H9 (cell line): ENCODE results near the gene CCDC69. TPM values are rescaled to one million over a fixed set of nuclear protein-coding genes. Genes with fewer than 3 reads are reported as not detected.
"Not testable (repeated sequence)": the region's sequence is repeated elsewhere in the genome, so short reads cannot be mapped to it uniquely, and the experiment has no call there.

Source experiments
- DNase-seq: peaks from one replicate; pipeline ENCODE4 v3.0.0-alpha.2; 2017
- H2AFZ ChIP-seq: one replicate; pipeline ENCODE4 v1.6.1; 2013; ENCODE audit warnings: mild to moderate bottlenecking, low read length, control low read depth, moderate library complexity
- H2AK5ac ChIP-seq: 2 replicates; pipeline ENCODE4 v1.6.1; 2013; ENCODE audit warnings: low read length, control low read depth, mixed read lengths; ENCODE audit not compliant: insufficient read length
- H2BK120ac ChIP-seq: one replicate; pipeline ENCODE4 v1.6.1; 2013; ENCODE audit warnings: low read depth, mild to moderate bottlenecking, low read length, control low read depth, inconsistent platforms; ENCODE audit not compliant: poor library complexity, severe bottlenecking
- H2BK12ac ChIP-seq: 2 replicates; pipeline ENCODE4 v1.6.1; 2013; ENCODE audit warnings: low read length, control low read depth, mixed read lengths, low read depth; ENCODE audit not compliant: insufficient read length
- H2BK15ac ChIP-seq: 2 replicates; pipeline ENCODE4 v1.6.1; 2013; ENCODE audit warnings: low read depth, low read length, control low read depth
- H2BK20ac ChIP-seq: one replicate; pipeline ENCODE4 v1.6.1; 2013; ENCODE audit warnings: low read depth, mild to moderate bottlenecking, low read length, control low read depth, inconsistent platforms; ENCODE audit not compliant: poor library complexity, severe bottlenecking
- H2BK5ac ChIP-seq: 2 replicates; pipeline ENCODE4 v1.6.1; 2013; ENCODE audit warnings: low read length, control low read depth, mixed read lengths; ENCODE audit not compliant: insufficient read length
- H3K14ac ChIP-seq: 2 replicates; pipeline ENCODE4 v1.6.1; 2013; ENCODE audit warnings: low read length, control low read depth; ENCODE audit not compliant: insufficient read depth
- H3K18ac ChIP-seq: 2 replicates; pipeline ENCODE4 v1.6.1; 2013; ENCODE audit warnings: low read depth, mild to moderate bottlenecking, mixed read lengths, low read length, control low read depth; ENCODE audit not compliant: insufficient read length
- H3K23ac ChIP-seq: 2 replicates; pipeline ENCODE4 v1.6.1; 2013; ENCODE audit warnings: low read length, control low read depth, mixed read lengths, low read depth; ENCODE audit not compliant: insufficient read length
- H3K23me2 ChIP-seq: 2 replicates; pipeline ENCODE4 v1.6.1; 2013; ENCODE audit warnings: low read depth, mild to moderate bottlenecking, mixed read lengths, low read length, control low read depth; ENCODE audit not compliant: insufficient read length, poor library complexity, severe bottlenecking
- H3K27ac ChIP-seq: 2 replicates; pipeline ENCODE4 v1.5.1; 2013; ENCODE audit warnings: low read length, control low read depth, mixed read lengths, low read depth; ENCODE audit not compliant: insufficient read length
- H3K27me3 ChIP-seq: 2 replicates; pipeline ENCODE4 v1.6.1; 2013; ENCODE audit warnings: low read length, control low read depth, inconsistent platforms; ENCODE audit not compliant: insufficient read depth
- H3K4ac ChIP-seq: 2 replicates; pipeline ENCODE4 v1.6.1; 2013; ENCODE audit warnings: low read depth, mild to moderate bottlenecking, control low read depth, inconsistent platforms, low read length, moderate library complexity
- H3K4me1 ChIP-seq: 2 replicates; pipeline ENCODE4 v1.6.1; 2013; ENCODE audit warnings: low read length, control low read depth, inconsistent platforms; ENCODE audit not compliant: insufficient read depth
- H3K4me2 ChIP-seq: 2 replicates; pipeline ENCODE4 v1.6.1; 2013; ENCODE audit warnings: low read length, control low read depth, mixed read lengths; ENCODE audit not compliant: insufficient read length, insufficient read depth
- H3K56ac ChIP-seq: 2 replicates; pipeline ENCODE4 v1.6.1; 2013; ENCODE audit warnings: low read depth, mild to moderate bottlenecking, mixed read lengths, low read length, control low read depth; ENCODE audit not compliant: insufficient read length
- H3K79me1 ChIP-seq: 2 replicates; pipeline ENCODE4 v1.6.1; 2013; ENCODE audit warnings: low read depth, mild to moderate bottlenecking, moderate library complexity, low read length, control low read depth, inconsistent platforms; ENCODE audit not compliant: insufficient read depth, poor library complexity, severe bottlenecking
- H3K79me2 ChIP-seq: 2 replicates; pipeline ENCODE4 v1.6.1; 2013; ENCODE audit warnings: low read length, control low read depth, inconsistent platforms; ENCODE audit not compliant: insufficient read depth
- H3K9ac ChIP-seq: 2 replicates; pipeline ENCODE4 v1.6.1; 2013; ENCODE audit warnings: low read length, control low read depth, mixed read lengths; ENCODE audit not compliant: insufficient read length; ENCODE audit errors: extremely low read depth
- H3K9me3 ChIP-seq: one replicate; pipeline ENCODE4 v1.6.1; 2013; ENCODE audit warnings: low read depth, low read length, inconsistent platforms; ENCODE audit not compliant: control insufficient read depth
- H3T11ph ChIP-seq: one replicate; pipeline ENCODE4 v1.6.1; 2013; ENCODE audit warnings: mild to moderate bottlenecking, low read length, control low read depth, inconsistent platforms
- H4K20me1 ChIP-seq: one replicate; pipeline ENCODE4 v1.6.1; 2013; ENCODE audit not compliant: control insufficient read depth, insufficient read length, insufficient read depth
- H4K5ac ChIP-seq: 2 replicates; pipeline ENCODE4 v1.6.1; 2013; ENCODE audit warnings: low read depth, mild to moderate bottlenecking, mixed read lengths, low read length, control low read depth; ENCODE audit not compliant: insufficient read length
- H4K8ac ChIP-seq: replicated peaks from 2 replicates; pipeline ENCODE4 v1.6.1; 2013; ENCODE audit warnings: low read length, control low read depth, mixed read lengths, low read depth; ENCODE audit not compliant: insufficient read length
- H4K91ac ChIP-seq: 2 replicates; pipeline ENCODE4 v1.6.1; 2013; ENCODE audit warnings: low read depth, mild to moderate bottlenecking, moderate library complexity, mixed read lengths, low read length, control low read depth; ENCODE audit not compliant: insufficient read length
- H3K27ac Mint-ChIP-seq, 3 experiments: 2 replicates in 2 of 3; 3 replicates in 1 of 3; pipeline ENCODE4 v1.8.0; 2020 to 2021; ENCODE audit warnings: mixed read lengths in 3 of 3, mild to moderate bottlenecking in 1 of 3, moderate library complexity in 1 of 3
- H3K27me3 Mint-ChIP-seq: 2 replicates; pipeline ENCODE4 v1.8.0; 2021; ENCODE audit warnings: low read depth, mild to moderate bottlenecking, moderate library complexity, mixed read lengths
- H3K36me3 Mint-ChIP-seq, 3 experiments: 2 replicates in 2 of 3; 3 replicates in 1 of 3; pipeline ENCODE4 v1.8.0; 2020 to 2021; ENCODE audit warnings: low read depth in 3 of 3, mixed read lengths in 3 of 3; ENCODE audit not compliant: insufficient read depth in 1 of 3
- H3K4me1 Mint-ChIP-seq, 2 experiments: 2 replicates each; pipeline ENCODE4 v1.8.0; 2020; ENCODE audit warnings: mixed read lengths in 2 of 2
- H3K4me3 Mint-ChIP-seq, 2 experiments: 2 replicates in 1 of 2; 3 replicates in 1 of 2; pipeline ENCODE4 v1.8.0; 2020 to 2021; ENCODE audit warnings: mild to moderate bottlenecking in 2 of 2, mixed read lengths in 2 of 2, moderate library complexity in 1 of 2
- H3K9me3 Mint-ChIP-seq, 2 experiments: 2 replicates in 1 of 2; 3 replicates in 1 of 2; pipeline ENCODE4 v1.8.0; 2020; ENCODE audit warnings: mild to moderate bottlenecking in 2 of 2, mixed read lengths in 2 of 2, moderate library complexity in 1 of 2
- CTCF ChIP-seq: fragments of 200-600 bp; sonication (generic); conservative IDR thresholded peaks from 3 replicates; pipeline ENCODE4 v1.8.0; 2021; ENCODE audit warnings: antibody characterized with exemption, mild to moderate bottlenecking
- WGBS: extraction: QIAGEN DNeasy Blood & Tissue Kit; methylation state at CpG from one replicate; pipeline ENCODE4 v1.1.7; 2013; ENCODE audit warnings: missing lambda C conversion rate, low lambda C conversion rate, mixed read lengths; ENCODE audit not compliant: insufficient read length; ENCODE audit errors: extremely low coverage; 5-methylcytosine and 5-hydroxymethylcytosine counted together
- total RNA-seq: library from RNA; stranded (reverse); gene quantifications from 2 replicates; pipeline ENCODE4 v1.2.1, GENCODE V29; 2021

Gene CCDC69
- total RNA-seq, 1 experiment from 2014 or later: 5.3 TPM

DNA sequence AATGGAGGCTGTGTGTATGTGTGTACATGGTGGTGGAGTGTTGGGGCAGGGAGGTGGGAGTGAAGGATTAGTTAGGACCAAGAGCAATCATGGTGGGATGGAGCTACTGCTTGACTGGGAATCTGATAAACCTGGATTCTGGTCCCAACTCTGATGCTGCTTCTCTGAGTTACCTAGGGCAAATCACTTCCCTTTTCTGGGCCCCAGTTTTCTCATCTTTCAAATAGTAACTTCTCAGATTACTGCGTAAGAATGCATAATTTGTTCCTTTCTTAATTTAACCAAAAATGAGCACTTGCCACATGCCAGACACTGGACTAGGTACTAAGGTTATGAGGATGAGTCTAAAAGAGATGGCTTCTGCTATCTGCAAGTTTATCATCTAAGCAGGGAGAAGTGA lies 45.5 kb downstream of the CCDC69 start:
- Mint-ChIP-seq H3K9me3 (no peaks in the 10 kb centered on the region), H3K36me3 (no peaks in the 10 kb centered on the region), H3K27me3 (peaks cover 5% of the 10 kb centered on the region; the same call in 1 of the 2 replicates), H3K4me1 (peaks cover 8 to 11% of the 10 kb centered on the region in 2 experiments), H3K4me3 (no peak overlapping the region), H3K27ac (no peak overlapping the region)
- Histone ChIP-seq H2BK15ac (no peak overlapping the region), H2BK120ac (no peak overlapping the region), H3K27me3 (no peaks in the 10 kb centered on the region), H3K4me1 (no peaks in the 10 kb centered on the region), H3K4me2 (no peak overlapping the region), H3K56ac (no peak overlapping the region), H3K23ac (no peak overlapping the region), H3T11ph (no peak overlapping the region), H3K9ac (no peak overlapping the region), H3K79me1 (no peaks in the 10 kb centered on the region), H2BK5ac (no peak overlapping the region), H3K9me3 (no peaks in the 10 kb centered on the region), H3K27ac (no peak overlapping the region), H4K5ac (no peak overlapping the region), H2BK12ac (no peak overlapping the region), H2BK20ac (no peak overlapping the region), H3K14ac (no peak overlapping the region), H2AK5ac (no peak overlapping the region), H4K20me1 (no peaks in the 10 kb centered on the region), H3K4ac (no peak overlapping the region), H4K91ac (no peak overlapping the region), H3K23me2 (no peaks in the 10 kb centered on the region), H3K79me2 (no peaks in the 10 kb centered on the region), H4K8ac (no peak overlapping the region), H2AFZ (no peak overlapping the region), H3K18ac (no peak overlapping the region)
- no peak for TF ChIP-seq CTCF
- WGBS: no CpG with 5 or more reads among the region's 1 CpG
- DNase-seq: no peak

DNA sequence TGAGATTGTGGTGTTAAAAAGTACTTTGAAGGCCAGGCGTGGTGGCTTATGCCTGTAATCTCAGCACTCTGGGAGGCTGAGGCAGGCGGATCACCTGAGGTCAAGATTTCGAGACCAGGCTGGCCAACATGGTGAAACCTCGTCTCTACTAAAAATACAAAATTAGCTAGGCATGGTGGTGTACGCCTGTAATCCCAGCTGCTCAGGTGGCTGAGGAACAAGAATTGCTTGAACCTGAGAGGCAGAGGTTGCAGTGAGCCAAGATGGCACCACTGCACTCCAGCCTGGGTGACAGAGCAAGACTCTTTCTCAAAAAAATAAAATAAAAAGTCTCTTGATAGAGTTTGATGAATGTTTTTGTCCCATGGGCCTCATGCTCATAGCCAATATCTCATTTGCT lies 47.6 kb downstream of the CCDC69 start:
- not testable (repeated sequence) for H3K9me3 Mint-ChIP-seq, H3K4me2 ChIP-seq, H2AK5ac ChIP-seq, H3K27ac ChIP-seq, H2AFZ ChIP-seq, H4K8ac ChIP-seq, H3K9ac ChIP-seq, H3K23ac ChIP-seq, H3K56ac ChIP-seq, H3K27me3 ChIP-seq, H3K18ac ChIP-seq, H3K4me3 Mint-ChIP-seq, H3K4me1 ChIP-seq, H2BK120ac ChIP-seq, H3K9me3 ChIP-seq, H3K23me2 ChIP-seq, H3K14ac ChIP-seq, H3K27me3 Mint-ChIP-seq, H4K20me1 ChIP-seq, H4K5ac ChIP-seq, H2BK5ac ChIP-seq, H3T11ph ChIP-seq, DNase-seq, H4K91ac ChIP-seq, H3K4ac ChIP-seq, H3K79me2 ChIP-seq, H2BK15ac ChIP-seq, H3K79me1 ChIP-seq, H3K27ac Mint-ChIP-seq, H2BK20ac ChIP-seq, H3K36me3 Mint-ChIP-seq, H2BK12ac ChIP-seq
- WGBS: no CpG with 5 or more reads among the region's 5 CpGs
- peaks cover 8 to 11% of the 10 kb centered on the region in 2 experiments for H3K4me1 Mint-ChIP-seq
